Rectal smooth muscle tissue (tissue), 1 donor: Measurements from ENCODE around the gene FGF6.
"Not testable (repeated sequence)": the region's sequence is repeated elsewhere in the genome, so short reads cannot be mapped to it uniquely, and the experiment has no call there.

Source experiments
- H3K27ac ChIP-seq: one replicate; pipeline ENCODE4 v1.7.0; 2013; ENCODE audit warnings: low read depth, low read length, inconsistent platforms
- H3K27me3 ChIP-seq: one replicate; pipeline ENCODE4 v1.7.0; 2013; ENCODE audit warnings: low read length; ENCODE audit not compliant: control insufficient read depth, insufficient read depth
- H3K36me3 ChIP-seq: one replicate; pipeline ENCODE4 v1.7.0; 2013; ENCODE audit warnings: low read length; ENCODE audit not compliant: control insufficient read depth, insufficient read depth
- H3K4me1 ChIP-seq: one replicate; pipeline ENCODE4 v1.7.0; 2013; ENCODE audit warnings: low read length; ENCODE audit not compliant: control insufficient read depth, insufficient read depth
- H3K4me3 ChIP-seq: one replicate; pipeline ENCODE4 v1.7.0; 2013; ENCODE audit warnings: low read length
- H3K9ac ChIP-seq: one replicate; pipeline ENCODE4 v1.7.0; 2013; ENCODE audit warnings: low read length

The FGF6 gene

GRCh38 chr12:4460761-4461160 lies 15.1 kb upstream of the FGF6 start:
- Histone ChIP-seq H3K4me3 (no peak overlapping the region), H3K9ac (no peak overlapping the region), H3K27me3 (no peaks in the 10 kb centered on the region), H3K27ac (no peak overlapping the region), H3K36me3 (no peaks in the 10 kb centered on the region), H3K4me1 (no peaks in the 10 kb centered on the region)

GRCh38 chr12:4455849-4456248 lies 10.2 kb upstream of the FGF6 start:
- not testable (repeated sequence) for H3K27me3 ChIP-seq, H3K9ac ChIP-seq

GRCh38 chr12:4454315-4454860 lies 8.8 kb upstream of the FGF6 start:
- H3K27ac ChIP-seq, result no peak overlapping the region
- H3K27me3 ChIP-seq, result no peaks in the 10 kb centered on the region
- H3K4me3 ChIP-seq, result no peak overlapping the region
- H3K4me1 ChIP-seq, result no peaks in the 10 kb centered on the region
- H3K36me3 ChIP-seq, result no peaks in the 10 kb centered on the region
- no peak overlapping the region for H3K9ac ChIP-seq

More at GRCh38 chr12:4455849-4456248, 10.2 kb upstream of the FGF6 start:
- not testable (repeated sequence) for H3K36me3 ChIP-seq, H3K4me3 ChIP-seq, H3K4me1 ChIP-seq, H3K27ac ChIP-seq

GRCh38 chr12:4451694-4452093 lies 6.1 kb upstream of the FGF6 start:
- no peak overlapping the region for H3K9ac ChIP-seq
- H3K27me3 ChIP-seq, result no peaks in the 10 kb centered on the region
- H3K27ac ChIP-seq, result no peak overlapping the region
- no peak overlapping the region for H3K4me3 ChIP-seq
- no peaks in the 10 kb centered on the region for H3K4me1 ChIP-seq
- H3K36me3 ChIP-seq, result no peaks in the 10 kb centered on the region

- no peaks in the 10 kb centered on the region for H3K36me3 ChIP-seq
- H3K9ac ChIP-seq, result no peak overlapping the region
- no peak overlapping the region for H3K4me3 ChIP-seq
- H3K4me1 ChIP-seq, result no peaks in the 10 kb centered on the region
- no peaks in the 10 kb centered on the region for H3K27me3 ChIP-seq
- no peak overlapping the region for H3K27ac ChIP-seq
These were observed 5.0 kb upstream of the FGF6 start for GRCh38 chr12:4450551-4451112.

GRCh38 chr12:4449851-4450221 lies 4.2 kb upstream of the FGF6 start:
- no peak overlapping the region for H3K9ac ChIP-seq

GRCh38 chr12:4448943-4449850 lies 3.6 kb upstream of the FGF6 start:
- Histone ChIP-seq H3K9ac (no peak overlapping the region), H3K4me1 (no peaks in the 10 kb centered on the region), H3K4me3 (no peak overlapping the region), H3K27me3 (no peaks in the 10 kb centered on the region), H3K36me3 (no peaks in the 10 kb centered on the region), H3K27ac (no peak overlapping the region)

More at GRCh38 chr12:4449851-4450221, 4.2 kb upstream of the FGF6 start:
- no peaks in the 10 kb centered on the region for H3K36me3 ChIP-seq
- no peak overlapping the region for H3K4me3 ChIP-seq
- no peaks in the 10 kb centered on the region for H3K27me3 ChIP-seq
- H3K4me1 ChIP-seq, result no peaks in the 10 kb centered on the region
- H3K27ac ChIP-seq, result no peak overlapping the region

GRCh38 chr12:4448371-4448940 lies 2.8 kb upstream of the FGF6 start:
- H3K4me1 ChIP-seq, result no peaks in the 10 kb centered on the region
- H3K9ac ChIP-seq, result no peak overlapping the region
- H3K27me3 ChIP-seq, result no peaks in the 10 kb centered on the region
- no peak overlapping the region for H3K4me3 ChIP-seq
- no peak overlapping the region for H3K27ac ChIP-seq
- H3K36me3 ChIP-seq, result no peaks in the 10 kb centered on the region

GRCh38 chr12:4447151-4447550 lies 1.5 kb upstream of the FGF6 start:
- Histone ChIP-seq H3K9ac (no peak overlapping the region), H3K36me3 (no peaks in the 10 kb centered on the region), H3K27ac (no peak overlapping the region), H3K27me3 (no peaks in the 10 kb centered on the region), H3K4me1 (no peaks in the 10 kb centered on the region), H3K4me3 (no peak overlapping the region)

GRCh38 chr12:4446335-4446734 lies 720 bp upstream of the FGF6 start:
- Histone ChIP-seq H3K27me3 (peaks cover under 1% of the 10 kb centered on the region), H3K4me1 (no peaks in the 10 kb centered on the region), H3K4me3 (no peak overlapping the region), H3K9ac (no peak overlapping the region), H3K27ac (no peak overlapping the region), H3K36me3 (no peaks in the 10 kb centered on the region)

GRCh38 chr12:4444031-4444430 lies 1.6 kb downstream of the FGF6 start:
- H3K4me1 ChIP-seq, result no peaks in the 10 kb centered on the region
- peaks cover 2% of the 10 kb centered on the region for H3K27me3 ChIP-seq
- no peaks in the 10 kb centered on the region for H3K36me3 ChIP-seq
- no peak overlapping the region for H3K4me3 ChIP-seq
- no peak overlapping the region for H3K9ac ChIP-seq
- H3K27ac ChIP-seq, result no peak overlapping the region

- Histone ChIP-seq H3K4me3 (no peak overlapping the region), H3K27ac (no peak overlapping the region), H3K27me3 (peaks cover 2% of the 10 kb centered on the region), H3K9ac (no peak overlapping the region), H3K4me1 (no peaks in the 10 kb centered on the region), H3K36me3 (no peaks in the 10 kb centered on the region)
These were observed 2.0 kb downstream of the FGF6 start for GRCh38 chr12:4443616-4444015.
